OCI-LY3 (cell line): ENCODE data around the gene RASL11A.

Experiments used
- H2AFZ ChIP-seq: fragments of 200-600, 300-600 bp; shearing (Covaris generic); 2 replicates; pipeline ENCODE4 v1.6.0; 2014; ENCODE audit warnings: antibody characterized with exemption, low read depth, low read length
- H3K27ac ChIP-seq: fragments of 200-600, 300-600 bp; sonication (generic); 2 replicates; pipeline ENCODE4 v1.5.1; 2014; ENCODE audit warnings: mild to moderate bottlenecking, low read length, moderate library complexity, mixed read lengths
- H3K27me3 ChIP-seq: fragments of 200-600, 300-600 bp; sonication (generic); 2 replicates; pipeline ENCODE4 v1.6.1; 2014; ENCODE audit warnings: low read depth, low read length, mixed read lengths
- H3K36me3 ChIP-seq: fragments of 200-600, 300-600 bp; sonication (generic); replicated peaks from 2 replicates; pipeline ENCODE3; 2014; ENCODE audit warnings: low read depth, low read length, mixed read lengths
- H3K4me1 ChIP-seq: fragments of 300-600, 200-600 bp; sonication (generic); 2 replicates; pipeline ENCODE4 v1.6.1; 2014; ENCODE audit warnings: low read length, mixed read lengths
- H3K4me2 ChIP-seq: fragments of 200-600, 300-600 bp; sonication (generic); 2 replicates; pipeline ENCODE4 v1.6.1; 2014; ENCODE audit warnings: low read length, mixed read lengths
- H3K4me3 ChIP-seq: fragments of 300-600, 200-600 bp; sonication (generic); 2 replicates; pipeline ENCODE4 v1.5.1; 2014; ENCODE audit warnings: antibody characterized with exemption, mild to moderate bottlenecking, low read length, moderate library complexity
- H3K79me2 ChIP-seq: fragments of 300-600, 200-600 bp; shearing (Covaris generic); 2 replicates; pipeline ENCODE4 v1.6.1; 2014; ENCODE audit warnings: mild to moderate bottlenecking, low read length, mixed read lengths
- H3K9ac ChIP-seq: fragments of 300-600, 200-600 bp; shearing (Covaris generic); 2 replicates; pipeline ENCODE4 v1.6.0; 2014; ENCODE audit warnings: mild to moderate bottlenecking, low read length, moderate library complexity
- H3K9me3 ChIP-seq: fragments of 200-600, 300-600 bp; shearing (Covaris generic); 2 replicates; pipeline ENCODE4 v1.6.1; 2014; ENCODE audit warnings: low read length, mixed read lengths; ENCODE audit not compliant: insufficient read depth
- H4K20me1 ChIP-seq: fragments of 200-600, 300-600 bp; sonication (generic); 2 replicates; pipeline ENCODE4 v1.6.1; 2016; ENCODE audit warnings: low read length, mixed read lengths; ENCODE audit not compliant: insufficient read depth
- EZH2phosphoT487 ChIP-seq: fragments of 200-600 bp; shearing (Covaris generic); IDR thresholded peaks from 2 replicates; pipeline ENCODE4 v1.6.1; 2018; ENCODE audit warnings: antibody characterized with exemption, mixed run types, low read depth
- TF ChIP-seq, protein P1 (sequence below): fragments of 200-600, 300-600 bp; sonication (generic); IDR thresholded peaks from 2 replicates; pipeline ENCODE4 v1.5.1; 2014; ENCODE audit warnings: antibody characterized with exemption, low read length, low read depth

The RASL11A gene

DNA sequence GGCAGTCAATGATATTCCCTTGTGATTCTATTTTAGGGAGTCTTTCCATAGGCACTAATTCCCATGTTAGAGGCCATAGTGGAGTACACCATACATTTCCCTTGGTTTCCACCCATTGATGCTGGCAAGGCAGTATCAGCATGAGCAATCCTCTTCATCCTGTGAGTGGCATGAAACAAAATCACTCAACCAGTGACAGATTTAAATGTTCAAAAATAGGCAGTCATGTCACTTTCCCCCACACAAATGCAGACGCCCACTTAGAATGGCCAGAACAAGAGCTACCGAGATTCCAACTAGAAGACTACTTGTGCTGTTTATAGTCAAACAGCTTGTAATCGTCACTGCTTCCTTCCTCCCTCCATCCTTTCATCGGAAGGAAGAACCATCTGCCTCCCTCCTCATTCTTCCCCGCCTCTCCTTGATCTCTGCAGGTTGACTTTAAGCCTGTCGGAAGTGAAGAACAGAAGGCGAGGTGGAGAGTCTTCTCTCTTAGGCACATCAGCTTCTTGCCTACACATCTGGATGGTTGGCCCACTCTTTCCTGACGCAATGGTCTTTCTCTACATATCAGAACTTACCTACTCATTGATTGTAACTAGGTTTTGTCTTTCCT lies 22.6 kb downstream of the RASL11A start:
- Histone ChIP-seq H3K4me1 (peaks cover 7% of the 10 kb centered on the region), H3K36me3 (no peaks in the 10 kb centered on the region), H2AFZ (no peak overlapping the region), H3K27me3 (peaks cover 40% of the 10 kb centered on the region), H3K4me3 (no peak overlapping the region), H3K9me3 (no peaks in the 10 kb centered on the region), H4K20me1 (no peaks in the 10 kb centered on the region), H3K4me2 (no peak overlapping the region), H3K79me2 (no peaks in the 10 kb centered on the region), H3K9ac (no peak overlapping the region), H3K27ac (no peak overlapping the region)
- TF ChIP-seq, protein P1, sequence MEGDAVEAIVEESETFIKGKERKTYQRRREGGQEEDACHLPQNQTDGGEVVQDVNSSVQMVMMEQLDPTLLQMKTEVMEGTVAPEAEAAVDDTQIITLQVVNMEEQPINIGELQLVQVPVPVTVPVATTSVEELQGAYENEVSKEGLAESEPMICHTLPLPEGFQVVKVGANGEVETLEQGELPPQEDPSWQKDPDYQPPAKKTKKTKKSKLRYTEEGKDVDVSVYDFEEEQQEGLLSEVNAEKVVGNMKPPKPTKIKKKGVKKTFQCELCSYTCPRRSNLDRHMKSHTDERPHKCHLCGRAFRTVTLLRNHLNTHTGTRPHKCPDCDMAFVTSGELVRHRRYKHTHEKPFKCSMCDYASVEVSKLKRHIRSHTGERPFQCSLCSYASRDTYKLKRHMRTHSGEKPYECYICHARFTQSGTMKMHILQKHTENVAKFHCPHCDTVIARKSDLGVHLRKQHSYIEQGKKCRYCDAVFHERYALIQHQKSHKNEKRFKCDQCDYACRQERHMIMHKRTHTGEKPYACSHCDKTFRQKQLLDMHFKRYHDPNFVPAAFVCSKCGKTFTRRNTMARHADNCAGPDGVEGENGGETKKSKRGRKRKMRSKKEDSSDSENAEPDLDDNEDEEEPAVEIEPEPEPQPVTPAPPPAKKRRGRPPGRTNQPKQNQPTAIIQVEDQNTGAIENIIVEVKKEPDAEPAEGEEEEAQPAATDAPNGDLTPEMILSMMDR: no peak
- TF ChIP-seq EZH2phosphoT487: no peak

DNA sequence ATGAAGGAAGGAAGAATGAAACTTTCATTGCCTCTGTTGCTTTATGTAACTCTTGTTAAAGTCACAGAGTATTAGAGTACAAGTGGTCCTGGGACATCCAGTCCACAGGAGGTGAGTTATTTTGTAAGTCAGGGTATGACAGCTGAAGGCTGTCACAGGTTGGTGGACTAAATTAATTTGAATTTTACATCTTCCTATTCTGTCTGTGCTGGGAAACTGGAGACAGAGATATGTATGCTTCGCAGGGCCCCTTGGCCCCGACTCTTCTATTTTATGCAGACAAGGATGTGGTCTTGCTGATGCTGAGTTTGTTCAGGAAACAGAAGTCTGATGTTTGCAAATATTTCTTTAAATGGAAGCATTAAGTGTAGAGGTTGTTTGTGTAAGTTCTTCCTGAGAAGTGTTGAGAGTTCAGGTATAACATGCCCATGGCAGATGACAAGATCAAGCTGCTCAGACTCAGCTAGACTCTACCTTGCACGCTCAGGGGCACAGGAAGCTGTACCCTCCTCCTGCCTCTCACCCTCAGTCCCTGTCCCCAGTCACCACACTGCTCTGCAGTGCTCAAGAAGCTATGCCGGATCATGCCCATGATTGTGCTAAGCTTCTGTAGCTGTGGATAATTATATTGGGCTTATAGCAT lies 23.4 kb downstream of the RASL11A start:
- Histone ChIP-seq H3K27me3 (peaks cover 46% of the 10 kb centered on the region), H2AFZ (no peak overlapping the region), H3K4me2 (no peak overlapping the region), H4K20me1 (no peaks in the 10 kb centered on the region), H3K9ac (no peak overlapping the region), H3K36me3 (no peaks in the 10 kb centered on the region), H3K27ac (no peak overlapping the region), H3K9me3 (no peaks in the 10 kb centered on the region), H3K79me2 (no peaks in the 10 kb centered on the region), H3K4me1 (peaks cover 4% of the 10 kb centered on the region), H3K4me3 (no peak overlapping the region)
- TF ChIP-seq, protein P1: no peak
- no peak for TF ChIP-seq EZH2phosphoT487

DNA sequence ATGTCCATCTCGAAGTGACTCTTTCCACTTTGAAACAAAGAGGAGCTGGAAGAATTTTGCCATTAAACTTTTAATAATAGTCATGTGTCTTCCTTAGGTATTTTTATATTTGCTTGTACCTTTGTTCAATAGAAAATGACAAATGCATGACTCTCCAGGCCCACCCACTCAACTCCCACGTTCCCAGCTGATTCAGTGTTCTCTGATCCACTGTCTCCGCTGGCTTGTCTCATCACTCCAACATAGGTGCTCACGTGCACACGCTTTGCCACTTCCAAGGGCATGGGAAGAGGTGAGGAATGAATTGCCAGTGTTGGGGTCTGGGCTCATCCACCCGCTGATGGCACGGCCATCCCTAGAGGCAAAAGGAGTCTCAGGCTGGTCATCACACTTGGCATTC lies 24.5 kb downstream of the RASL11A start:
- Histone ChIP-seq H3K79me2 (no peaks in the 10 kb centered on the region), H3K9me3 (no peaks in the 10 kb centered on the region), H3K9ac (no peak overlapping the region), H3K4me3 (no peak overlapping the region), H3K4me2 (no peak overlapping the region), H4K20me1 (no peaks in the 10 kb centered on the region), H3K27me3 (peaks cover 50% of the 10 kb centered on the region), H3K36me3 (no peaks in the 10 kb centered on the region), H2AFZ (no peak overlapping the region), H3K4me1 (no peaks in the 10 kb centered on the region), H3K27ac (no peak overlapping the region)
- no peak for TF ChIP-seq EZH2phosphoT487

DNA sequence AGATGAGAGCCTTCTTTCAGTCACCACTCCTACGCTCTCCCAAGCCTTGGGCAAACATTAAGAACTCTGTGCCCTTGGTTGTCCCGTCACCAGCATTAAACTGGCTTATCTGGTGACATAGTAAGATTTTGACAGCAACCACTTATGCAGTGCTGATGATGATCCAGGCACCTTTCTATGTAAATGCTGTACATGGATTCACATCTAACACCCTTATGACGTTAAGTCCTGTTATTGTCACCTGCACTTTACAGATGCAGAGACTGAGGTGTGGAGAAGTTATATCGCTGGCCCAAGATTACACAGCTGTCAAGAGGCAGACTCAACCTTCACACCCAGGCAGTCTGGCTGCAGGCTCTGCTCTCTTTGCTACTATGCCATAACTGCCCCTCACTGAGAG lies 25.0 kb downstream of the RASL11A start:
- no peak overlapping the region for H3K9ac ChIP-seq
- no peaks in the 10 kb centered on the region for H3K4me1 ChIP-seq
- H2AFZ ChIP-seq: no peak overlapping the region
- H3K4me2 ChIP-seq: no peak overlapping the region
- no peak overlapping the region for H3K4me3 ChIP-seq
- no peaks in the 10 kb centered on the region for H3K79me2 ChIP-seq
- H4K20me1 ChIP-seq: no peaks in the 10 kb centered on the region
- H3K27me3 ChIP-seq: peaks cover 50% of the 10 kb centered on the region
- H3K36me3 ChIP-seq: no peaks in the 10 kb centered on the region
- no peaks in the 10 kb centered on the region for H3K9me3 ChIP-seq
- no peak overlapping the region for H3K27ac ChIP-seq
- no peak for TF ChIP-seq EZH2phosphoT487
- TF ChIP-seq, protein P1: no peak
